ENCODE data around the gene KCNJ1.

Gene KCNJ1

GRCh38 chr11:128881221-128881620 is 14.1 kb upstream of the KCNJ1 start:
- DNase-seq: no peak

GRCh38 chr11:128879817-128880216 is 12.7 kb upstream of the KCNJ1 start:
- no peak for DNase-seq

- DNase-seq: no peak
These were observed 11.4 kb upstream of the KCNJ1 start for GRCh38 chr11:128878455-128878854.

- DNase-seq: no peak
These were observed 10.6 kb upstream of the KCNJ1 start for GRCh38 chr11:128877726-128878125.

GRCh38 chr11:128876133-128876650 is 9.1 kb upstream of the KCNJ1 start:
- DNase-seq: no peak

GRCh38 chr11:128874427-128874826 is 7.3 kb upstream of the KCNJ1 start:
- DNase-seq: no peak

- no peak for DNase-seq
These were observed 5.5 kb upstream of the KCNJ1 start for GRCh38 chr11:128872594-128872993.

- no peak for DNase-seq
These were observed 5.0 kb upstream of the KCNJ1 start for GRCh38 chr11:128872094-128872493.

- DNase-seq: no peak
These were observed 4.1 kb upstream of the KCNJ1 start for GRCh38 chr11:128871168-128871610.

- DNase-seq: no peak
These were observed 2.0 kb upstream of the KCNJ1 start for GRCh38 chr11:128868841-128869671.

- DNase-seq: no peak
These were observed 1.6 kb downstream of the KCNJ1 start for GRCh38 chr11:128865490-128865889.

GRCh38 chr11:128862908-128863660 is 4.0 kb downstream of the KCNJ1 start:
- no peak for DNase-seq

GRCh38 chr11:128862406-128862805 is 4.7 kb downstream of the KCNJ1 start:
- DNase-seq: no peak

- no peak for DNase-seq
These were observed 6.3 kb downstream of the KCNJ1 start for GRCh38 chr11:128860571-128861361.

- peak; percentile 77 to 81 for DNase-seq
These were observed 7.3 kb downstream of the KCNJ1 start for GRCh38 chr11:128859563-128860441.

- no peak for DNase-seq
These were observed 9.8 kb downstream of the KCNJ1 start for GRCh38 chr11:128857341-128857740.

GRCh38 chr11:128856241-128856640 is 10.9 kb downstream of the KCNJ1 start:
- DNase-seq: no peak

- no peak for DNase-seq
These were observed 12.3 kb downstream of the KCNJ1 start for GRCh38 chr11:128854841-128855240.

GRCh38 chr11:128853559-128853958 is 13.5 kb downstream of the KCNJ1 start:
- no peak for DNase-seq

GRCh38 chr11:128852327-128853023 is 14.6 kb downstream of the KCNJ1 start:
- no peak for DNase-seq

- peak; percentile 71 to 72 for DNase-seq
These were observed 18.2 kb downstream of the KCNJ1 start for GRCh38 chr11:128848815-128849455.
